GM18907 (cell line): Measurements from ENCODE around the gene SNRNP25.

ENCODE experiments used
- ATAC-seq: cut with Tn5 transposase; IDR thresholded peaks from one replicate; pipeline ENCODE4 v1.9.1; 2021; ENCODE audit warnings: mild to moderate bottlenecking, moderate library complexity; ENCODE audit not compliant: unreplicated experiment

The SNRNP25 gene

GRCh38 chr16:77273-77806 is 23.7 kb downstream of the SNRNP25 start:
- ATAC-seq = peak; percentile 15

- peak; percentile 62 for ATAC-seq
Observed at GRCh38 chr16:77807-78443, 24.3 kb downstream of the SNRNP25 start, which contains the start of gene MPG. TSS of gene MPG (plus strand) at chr16:78225. CDS start at chr16:78310, 85 bp downstream.

DNA sequence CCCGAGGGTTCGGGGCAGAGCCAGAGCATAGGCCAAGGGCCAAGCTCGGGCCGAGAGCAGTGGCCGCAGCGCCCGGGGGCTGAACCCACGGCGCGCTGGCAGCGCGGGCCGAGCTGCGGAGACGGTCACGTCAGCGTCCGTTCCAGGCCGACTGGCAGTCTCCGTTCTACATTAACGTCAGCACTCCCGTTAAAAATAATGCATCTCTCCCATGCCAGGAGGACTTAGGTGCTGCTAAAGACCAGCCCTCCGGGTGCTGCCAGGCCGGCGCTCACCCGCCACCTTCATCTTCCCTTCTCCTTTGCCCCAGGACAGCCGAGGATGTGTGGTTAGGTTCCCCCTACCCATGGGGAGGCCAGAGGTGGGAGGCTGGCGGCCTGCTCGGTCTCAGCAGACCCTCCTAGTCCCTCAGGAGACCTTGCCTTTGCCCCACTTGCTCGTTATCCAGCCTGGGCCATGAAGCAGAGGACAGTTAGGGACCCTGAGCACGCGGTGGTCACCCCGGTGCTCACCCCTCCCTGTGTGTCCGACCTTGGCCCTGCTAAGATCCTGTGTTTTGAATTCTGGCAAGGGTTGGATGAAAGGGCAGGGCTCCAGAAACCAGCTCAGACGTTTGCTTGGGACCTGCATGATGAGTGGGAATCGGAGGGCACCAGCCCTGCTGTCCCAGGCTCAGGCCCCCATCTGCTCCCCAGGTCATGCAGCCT is 25.0 kb downstream of the SNRNP25 start:
- ATAC-seq = peak; percentile 9

DNA sequence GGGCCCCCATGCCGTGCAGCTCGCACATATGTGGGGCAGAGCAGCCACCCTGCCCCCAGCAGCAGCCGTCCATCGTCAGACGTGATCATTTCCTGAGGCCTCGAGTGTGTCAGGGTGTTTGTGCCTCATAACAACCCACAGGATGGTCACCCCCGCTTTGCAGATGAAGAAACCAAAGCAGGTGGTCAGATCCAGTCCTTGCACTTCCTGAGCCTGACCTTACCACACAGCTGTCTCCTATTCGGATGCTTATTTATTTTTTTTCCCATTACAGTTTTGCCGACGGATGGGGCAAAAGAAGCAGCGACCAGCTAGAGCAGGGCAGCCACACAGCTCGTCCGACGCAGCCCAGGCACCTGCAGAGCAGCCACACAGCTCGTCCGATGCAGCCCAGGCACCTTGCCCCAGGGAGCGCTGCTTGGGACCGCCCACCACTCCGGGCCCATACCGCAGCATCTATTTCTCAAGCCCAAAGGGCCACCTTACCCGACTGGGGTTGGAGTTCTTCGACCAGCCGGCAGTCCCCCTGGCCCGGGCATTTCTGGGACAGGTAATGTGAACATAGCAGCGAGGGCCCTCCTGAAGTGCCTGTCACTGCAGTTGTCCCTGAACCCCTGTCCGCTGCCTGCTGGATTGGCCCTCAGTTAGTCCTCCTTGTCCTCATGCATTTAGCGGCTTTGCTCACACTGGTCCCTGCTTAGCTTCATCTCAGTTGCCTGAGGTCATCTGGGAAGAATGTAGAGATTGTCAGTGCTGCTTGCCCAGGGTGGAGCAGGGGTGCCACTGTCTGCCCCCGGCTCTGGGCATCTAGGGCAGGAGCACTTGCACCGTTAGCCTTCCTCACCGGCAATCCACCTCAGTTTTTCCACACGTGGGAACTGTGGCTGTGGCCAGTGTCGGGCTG is 25.8 kb downstream of the SNRNP25 start:
- ATAC-seq = no peak

- no peak for ATAC-seq
Observed at GRCh38 chr16:83060-83603, 29.5 kb downstream of the SNRNP25 start.

GRCh38 chr16:83781-84615 is 30.4 kb downstream of the SNRNP25 start:
- ATAC-seq = no peak

DNA sequence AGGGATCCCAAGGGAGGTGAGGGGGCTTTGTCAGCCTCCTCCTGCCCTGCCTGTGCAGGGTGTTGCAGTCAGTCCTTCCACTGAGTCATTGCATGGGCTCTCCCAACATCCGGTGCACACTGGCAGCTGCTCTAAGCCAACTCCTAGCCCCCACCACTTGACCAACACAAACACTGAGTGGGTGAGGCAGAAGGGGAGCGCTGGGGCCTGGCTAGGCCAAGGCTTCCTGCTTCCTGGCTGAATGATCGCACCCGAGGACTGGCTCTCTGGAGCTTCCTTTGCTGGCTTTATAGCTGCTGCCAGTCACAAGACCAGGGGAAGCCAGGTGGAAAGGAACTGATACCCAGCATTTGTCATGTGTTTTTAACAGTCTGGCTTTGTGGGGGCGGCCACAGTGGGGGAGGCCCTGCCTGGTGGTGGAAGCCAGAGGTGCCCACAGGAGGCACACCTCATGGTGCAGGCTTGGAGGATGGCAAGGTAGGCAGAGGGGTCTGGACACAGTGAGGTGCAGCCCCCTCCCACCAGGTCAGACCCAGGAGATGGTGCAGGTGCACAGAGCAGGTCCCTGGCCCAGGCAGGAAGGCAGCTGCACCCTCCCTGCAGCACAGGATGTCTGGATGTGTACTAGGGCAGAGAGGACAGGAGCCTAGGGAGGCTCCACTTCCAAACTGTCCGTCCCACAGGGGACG is 31.2 kb downstream of the SNRNP25 start:
- ATAC-seq = peak; percentile 73

DNA sequence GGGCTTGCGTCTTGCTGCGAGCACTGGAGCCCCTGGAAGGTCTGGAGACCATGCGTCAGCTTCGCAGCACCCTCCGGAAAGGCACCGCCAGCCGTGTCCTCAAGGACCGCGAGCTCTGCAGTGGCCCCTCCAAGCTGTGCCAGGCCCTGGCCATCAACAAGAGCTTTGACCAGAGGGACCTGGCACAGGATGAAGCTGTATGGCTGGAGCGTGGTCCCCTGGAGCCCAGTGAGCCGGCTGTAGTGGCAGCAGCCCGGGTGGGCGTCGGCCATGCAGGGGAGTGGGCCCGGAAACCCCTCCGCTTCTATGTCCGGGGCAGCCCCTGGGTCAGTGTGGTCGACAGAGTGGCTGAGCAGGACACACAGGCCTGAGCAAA is 31.8 kb downstream of the SNRNP25 start:
- ATAC-seq = peak; percentile 16

- no peak for ATAC-seq
Observed at GRCh38 chr16:85865-86264, 32.2 kb downstream of the SNRNP25 start.

DNA sequence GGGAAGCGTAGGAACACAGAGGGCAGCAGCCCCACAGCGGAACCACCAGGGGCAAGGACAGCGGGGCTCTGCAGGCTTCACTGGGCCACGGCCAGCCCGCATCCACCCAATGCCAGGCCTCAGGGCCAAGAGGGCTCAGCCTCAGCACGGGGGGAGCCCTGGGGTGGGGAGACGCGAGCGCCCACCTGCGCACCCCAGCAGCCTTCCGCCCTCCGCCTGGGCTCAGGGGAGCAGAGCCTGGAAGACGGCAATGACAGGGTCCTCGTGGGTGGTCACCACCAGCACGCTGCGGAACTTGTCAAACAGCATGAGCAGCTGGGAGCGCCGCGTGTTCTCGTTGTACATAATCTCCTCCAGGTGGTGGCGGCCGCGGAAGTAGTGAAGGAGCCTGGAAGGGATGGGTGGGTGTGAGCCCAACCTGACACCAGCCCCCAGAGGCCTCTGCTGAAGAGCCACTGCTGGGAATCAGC is 32.9 kb downstream of the SNRNP25 start:
- ATAC-seq = no peak

DNA sequence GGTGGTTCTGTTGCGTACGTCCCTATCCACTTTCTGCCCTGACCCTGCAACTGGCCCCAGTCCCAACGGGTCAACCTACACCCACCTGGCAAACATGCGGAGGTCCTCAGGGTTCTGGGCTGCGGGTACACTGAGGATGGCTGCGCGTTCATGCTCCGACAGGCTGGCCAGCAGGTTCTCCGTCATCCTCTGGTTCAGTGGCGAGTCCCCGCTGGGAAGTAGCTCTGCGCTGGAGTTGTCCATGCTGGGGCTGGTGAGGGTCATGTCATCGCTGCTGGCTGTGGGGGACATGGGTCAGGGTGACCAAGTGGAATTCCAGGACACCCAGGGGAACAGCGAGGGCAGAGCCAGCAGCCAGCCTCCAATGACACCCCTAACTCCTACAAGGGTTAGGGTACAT is 35.0 kb downstream of the SNRNP25 start:
- no peak for ATAC-seq

- ATAC-seq = no peak
Observed at GRCh38 chr16:89391-90302, 36.0 kb downstream of the SNRNP25 start.

DNA sequence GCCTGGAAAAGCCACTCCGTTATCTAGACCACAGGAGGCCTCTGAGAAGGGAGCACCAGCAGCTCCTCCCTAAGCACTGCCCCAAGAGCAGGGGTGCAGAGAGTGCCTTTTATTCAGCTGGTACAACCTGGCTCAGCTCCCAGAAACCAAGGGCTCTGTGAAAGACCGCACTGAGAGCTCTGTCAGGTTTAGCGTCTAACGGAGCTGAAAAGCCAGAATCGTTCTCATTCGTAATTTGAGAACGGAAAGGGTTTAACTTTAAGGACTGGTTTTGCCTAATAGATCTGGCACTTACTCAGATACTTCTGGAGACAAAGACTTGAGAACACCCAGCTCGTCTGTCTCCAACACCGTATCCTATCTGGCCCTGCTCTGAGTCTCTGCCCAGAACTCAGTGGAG is 37.9 kb downstream of the SNRNP25 start:
- no peak for ATAC-seq

DNA sequence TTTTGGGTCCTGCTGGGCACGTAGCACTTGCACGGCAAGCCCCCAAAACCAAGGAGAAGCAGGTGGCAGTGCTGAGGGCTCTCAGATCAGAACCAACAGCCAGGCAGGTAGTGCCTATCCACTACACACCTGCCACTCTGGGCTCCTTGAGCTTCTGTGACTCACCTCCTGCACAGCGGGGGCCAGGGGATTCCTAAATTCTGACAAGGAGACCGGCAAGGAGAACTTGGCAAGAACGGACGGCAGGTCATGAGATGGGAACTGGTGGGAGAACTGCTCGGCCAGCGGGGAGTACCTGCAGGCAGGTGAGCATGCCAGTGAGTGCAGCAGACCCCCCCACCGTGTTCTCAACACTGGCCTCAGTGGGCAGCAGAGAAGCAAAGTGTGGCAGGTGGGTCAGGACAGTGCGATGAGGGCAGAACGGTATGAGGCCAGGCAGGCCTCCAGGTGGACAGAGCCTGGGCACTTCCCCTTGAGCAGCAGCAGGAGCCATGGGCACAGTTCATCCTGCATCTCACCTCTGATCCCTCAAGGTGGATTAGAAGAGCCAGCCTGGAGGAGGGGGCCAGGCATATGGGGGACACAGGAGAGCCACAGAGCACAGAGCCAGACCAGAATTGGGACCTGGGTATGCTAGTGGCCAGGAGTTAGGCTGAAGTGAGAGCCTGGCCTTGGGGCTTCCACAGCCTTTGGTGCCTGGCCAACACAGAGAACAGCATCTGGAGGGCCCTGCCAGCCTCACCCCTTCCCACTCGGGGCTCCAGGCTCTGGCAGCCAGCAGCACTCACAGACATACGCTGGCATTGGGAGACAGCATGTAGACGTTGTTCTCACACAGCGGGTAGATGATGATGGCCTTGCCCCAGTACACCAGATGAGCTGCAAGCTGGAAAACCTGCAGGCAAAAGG is 39.1 kb downstream of the SNRNP25 start:
- ATAC-seq = no peak

DNA sequence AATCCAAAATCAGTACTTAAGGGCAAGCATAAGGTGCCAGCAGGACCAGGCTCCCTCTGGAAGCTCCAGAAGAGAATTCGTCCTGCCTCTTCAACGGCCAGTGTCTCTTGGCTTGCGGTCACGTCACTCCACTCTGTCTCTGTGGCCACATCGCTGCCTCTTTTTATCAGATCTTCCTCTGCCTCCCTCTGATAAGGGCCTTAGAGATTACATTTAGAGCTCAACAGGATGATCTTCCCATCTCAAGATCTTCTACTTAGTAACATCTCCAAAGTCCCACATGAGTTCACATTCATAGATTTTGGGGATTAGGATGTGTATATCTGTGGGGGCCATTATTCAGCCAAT is 41.3 kb downstream of the SNRNP25 start:
- no peak for ATAC-seq

GRCh38 chr16:96935-97381 is 43.3 kb downstream of the SNRNP25 start:
- ATAC-seq = peak; percentile 58

GRCh38 chr16:97822-98221 is 44.2 kb downstream of the SNRNP25 start:
- no peak for ATAC-seq
